H1 (cell line): ENCODE data around the gene RAD51B. TPM values are rescaled to one million over a fixed set of nuclear protein-coding genes. Genes with fewer than 3 reads are reported as not detected.

Source experiments
- CTCF ChIA-PET: fragments of 300-600 bp; sonication (Branson Sonifier 250); formaldehyde crosslinking; loops from one replicate; lab custom pipeline; 2021; ENCODE audit not compliant: partially characterized antibody; lab: Charles Lee
- POLR2A ChIA-PET: fragments of 300-600 bp; sonication (Branson Sonifier 250); formaldehyde crosslinking; loops from one replicate; lab custom pipeline; 2021; ENCODE audit warnings: inconsistent platforms; ENCODE audit not compliant: partially characterized antibody; lab: Charles Lee
- DNase-seq, 2 experiments: peaks; one replicate each; pipeline versions ENCODE4 v3.0.0 to v3.0.0-alpha.2; 2010 to 2022; ENCODE audit warnings: low spot score in 2 of 2, low read depth in 1 of 2, mixed read lengths in 1 of 2
- FAIRE-seq: peaks from 2 replicates; lab custom pipeline; 2011; peaks lifted over from hg19 to GRCh38; lab: Jason Lieb, UNC
- H2AFZ ChIP-seq: 2 replicates; pipeline ENCODE4 v1.8.1; 2012; ENCODE audit warnings: low read length, inconsistent platforms
- H2AK5ac ChIP-seq: 2 replicates; pipeline ENCODE4 v1.6.1; 2013; ENCODE audit warnings: low read depth, low read length
- H2BK120ac ChIP-seq: replicated peaks from 2 replicates; pipeline ENCODE3; 2013; ENCODE audit warnings: low read depth, low read length, inconsistent platforms
- H2BK12ac ChIP-seq: 2 replicates; pipeline ENCODE4 v1.6.1; 2013; ENCODE audit warnings: low read depth, low read length
- H2BK15ac ChIP-seq: 2 replicates; pipeline ENCODE4 v1.6.1; 2013; ENCODE audit warnings: low read length
- H2BK20ac ChIP-seq: 2 replicates; pipeline ENCODE4 v1.6.1; 2013; ENCODE audit warnings: low read length
- H2BK5ac ChIP-seq: 2 replicates; pipeline ENCODE4 v1.6.1; 2013; ENCODE audit warnings: low read depth, low read length
- H3K14ac ChIP-seq: 2 replicates; pipeline ENCODE4 v1.6.1; 2013; ENCODE audit warnings: inconsistent platforms; ENCODE audit not compliant: insufficient read length
- H3K18ac ChIP-seq: 2 replicates; pipeline ENCODE4 v1.6.1; 2013; ENCODE audit warnings: low read length; ENCODE audit errors: extremely low read depth
- H3K23ac ChIP-seq: 2 replicates; pipeline ENCODE4 v1.6.1; 2013; ENCODE audit warnings: inconsistent platforms; ENCODE audit not compliant: insufficient read length
- H3K23me2 ChIP-seq: 2 replicates; pipeline ENCODE4 v1.6.1; 2013; ENCODE audit warnings: low read depth, low read length
- H3K27ac ChIP-seq: 2 replicates; pipeline ENCODE4 v1.6.1; 2011; ENCODE audit warnings: low read depth, low read length, inconsistent platforms
- H3K27me3 ChIP-seq, 4 experiments: replicated peaks in 1 of 4; 1 replicate in 1 of 4; 2 replicates in 3 of 4; pipeline versions ENCODE4 v1.6.1 to v1.8.1; 2011 to 2013; ENCODE audit warnings: low read length in 3 of 4, mild to moderate bottlenecking in 3 of 4, inconsistent platforms in 2 of 4, mixed read lengths in 2 of 4, moderate library complexity in 1 of 4; ENCODE audit not compliant: control insufficient read depth in 3 of 4, insufficient read depth in 3 of 4; ENCODE audit errors: extremely low read depth in 1 of 4
- H3K36me3 ChIP-seq, 4 experiments: 2 replicates each; pipeline versions ENCODE4 v1.6.1 to v1.8.1; 2011 to 2013; ENCODE audit warnings: mild to moderate bottlenecking in 4 of 4, low read length in 3 of 4, moderate library complexity in 2 of 4, control low read depth in 1 of 4, inconsistent platforms in 1 of 4; ENCODE audit not compliant: insufficient read depth in 4 of 4, control insufficient read depth in 2 of 4
- H3K4ac ChIP-seq: replicated peaks from 2 replicates; pipeline ENCODE3; 2013; ENCODE audit warnings: low read length, low read depth, mixed read lengths, inconsistent platforms; ENCODE audit not compliant: insufficient read length
- H3K4me1 ChIP-seq, 4 experiments: replicated peaks in 1 of 4; 1 replicate in 1 of 4; 2 replicates in 3 of 4; pipeline versions ENCODE4 v1.6.1 to v1.8.1; 2011 to 2013; ENCODE audit warnings: low read length in 3 of 4, inconsistent platforms in 2 of 4, mixed read lengths in 1 of 4; ENCODE audit not compliant: insufficient read depth in 4 of 4, control insufficient read depth in 3 of 4
- H3K4me2 ChIP-seq, 2 experiments: 2 replicates each; pipeline versions ENCODE4 v1.6.1 to v1.8.1; 2011 to 2013; ENCODE audit warnings: low read depth in 2 of 2, low read length in 2 of 2, control low read depth in 1 of 2, inconsistent platforms in 1 of 2, mild to moderate bottlenecking in 1 of 2; ENCODE audit not compliant: insufficient read depth in 1 of 2
- H3K4me3 ChIP-seq, 4 experiments: fragments of 200-600, 300-600 bp in 1 of 4; sonication (generic), shearing (Covaris generic), sonication (Bioruptor Twin) in 1 of 4; 2 replicates each; pipeline versions ENCODE4 v1.5.1 to v1.8.1; 2011 to 2016; ENCODE audit warnings: low read length in 4 of 4, low read depth in 3 of 4, control low read depth in 2 of 4, inconsistent platforms in 2 of 4, mild to moderate bottlenecking in 2 of 4, mixed read lengths in 1 of 4, moderate library complexity in 1 of 4; ENCODE audit not compliant: insufficient read depth in 2 of 4; ENCODE audit errors: extremely low read depth in 1 of 4
- H3K56ac ChIP-seq: replicated peaks from 2 replicates; pipeline ENCODE3; 2013; ENCODE audit warnings: low read depth, mild to moderate bottlenecking, mixed read lengths, low read length, inconsistent platforms; ENCODE audit not compliant: insufficient read length
- H3K79me1 ChIP-seq: 2 replicates; pipeline ENCODE4 v1.6.1; 2013; ENCODE audit warnings: low read depth, low read length, control low read depth
- H3K79me2 ChIP-seq, 2 experiments: 2 replicates each; pipeline versions ENCODE4 v1.6.1 to v1.8.1; 2012 to 2013; ENCODE audit warnings: low read length in 2 of 2, mild to moderate bottlenecking in 2 of 2, inconsistent platforms in 1 of 2; ENCODE audit not compliant: insufficient read depth in 2 of 2, control insufficient read depth in 1 of 2
- H3K9ac ChIP-seq, 4 experiments: replicated peaks in 1 of 4; 1 replicate in 1 of 4; 2 replicates in 3 of 4; pipeline versions ENCODE4 v1.6.1 to v1.8.1; 2011 to 2013; ENCODE audit warnings: low read depth in 3 of 4, low read length in 3 of 4, control low read depth in 2 of 4, mild to moderate bottlenecking in 2 of 4, moderate library complexity in 2 of 4, inconsistent platforms in 1 of 4; ENCODE audit errors: extremely low read depth in 1 of 4
- H3K9me3 ChIP-seq, 2 experiments: 2 replicates each; pipeline versions ENCODE4 v1.6.1 to v1.8.1; 2012 to 2013; ENCODE audit warnings: mild to moderate bottlenecking in 2 of 2, moderate library complexity in 2 of 2, control low read depth in 1 of 2, inconsistent platforms in 1 of 2, low read depth in 1 of 2, low read length in 1 of 2, mixed read lengths in 1 of 2; ENCODE audit not compliant: insufficient read depth in 2 of 2
- H4K20me1 ChIP-seq, 2 experiments: replicated peaks in 1 of 2; 2 replicates each; pipeline versions ENCODE3 to v1.8.1; 2011 to 2013; ENCODE audit warnings: inconsistent platforms in 2 of 2, low read length in 2 of 2, mild to moderate bottlenecking in 1 of 2; ENCODE audit not compliant: insufficient read depth in 2 of 2, control insufficient read depth in 1 of 2
- H4K5ac ChIP-seq: 2 replicates; pipeline ENCODE4 v1.6.1; 2013; ENCODE audit warnings: low read length, low read depth, mixed read lengths, inconsistent platforms; ENCODE audit not compliant: insufficient read length
- H4K8ac ChIP-seq: 2 replicates; pipeline ENCODE4 v1.8.0; 2013; ENCODE audit warnings: mild to moderate bottlenecking, moderate library complexity, low read length, inconsistent platforms; ENCODE audit not compliant: insufficient read depth; ENCODE audit errors: extremely low read depth
- H4K91ac ChIP-seq: replicated peaks from 2 replicates; pipeline ENCODE3; 2013; ENCODE audit warnings: low read length, mixed read lengths, inconsistent platforms; ENCODE audit not compliant: insufficient read length
- CEBPB ChIP-seq: IDR thresholded peaks from 2 replicates; pipeline ENCODE4 v1.6.1; 2012; ENCODE audit warnings: low read depth, low read length
- JUN ChIP-seq: IDR thresholded peaks from 2 replicates; pipeline ENCODE4 v1.6.1; 2011; ENCODE audit warnings: low read depth, mild to moderate bottlenecking, improper control_type of control experiment, low read length
- KDM4A ChIP-seq: IDR thresholded peaks from one replicate; pipeline ENCODE4 v1.7.1; 2012; ENCODE audit warnings: low read depth, mild to moderate bottlenecking, moderate library complexity, low read length, inconsistent platforms; ENCODE audit not compliant: severe bottlenecking
- KDM5A ChIP-seq: fragments of 200-600 bp; IDR thresholded peaks from 2 replicates; pipeline ENCODE4 v1.7.1; 2012; ENCODE audit warnings: mild to moderate bottlenecking, low read length, inconsistent platforms, mixed read lengths
- RAD21 ChIP-seq, 2 experiments: IDR thresholded peaks in 1 of 2; conservative IDR thresholded peaks in 1 of 2; 2 replicates each; pipeline ENCODE4 v1.6.1; 2011; ENCODE audit warnings: low read depth in 2 of 2, low read length in 2 of 2, improper control_type of control experiment in 1 of 2, inconsistent platforms in 1 of 2, mild to moderate bottlenecking in 1 of 2, moderate library complexity in 1 of 2
- SIRT6 ChIP-seq: IDR thresholded peaks from one replicate; pipeline ENCODE4 v1.7.1; 2012; ENCODE audit warnings: low read length, inconsistent platforms
- SP2 ChIP-seq: IDR thresholded peaks from 2 replicates; pipeline ENCODE4 v1.6.1; 2012; ENCODE audit warnings: mild to moderate bottlenecking, low read length, inconsistent platforms
- USF2 ChIP-seq: IDR thresholded peaks from 2 replicates; pipeline ENCODE4 v1.6.1; 2011; ENCODE audit warnings: low read length, improper control_type of control experiment
- ZNF274 ChIP-seq: IDR thresholded peaks from 2 replicates; pipeline ENCODE4 v1.7.0; 2012; ENCODE audit warnings: low read length, borderline replicate concordance; ENCODE audit errors: extremely low read depth
- WGBS, 2 experiments: shearing (Covaris generic) in 1 of 2; methylation state at CpG; one replicate each; pipeline versions ENCODE4 v1.1.6 to v1.1.7; 2013 to 2015; ENCODE audit warnings: low lambda C conversion rate in 2 of 2, mixed read lengths in 2 of 2, inconsistent platforms in 1 of 2, low coverage in 1 of 2, missing lambda C conversion rate in 1 of 2; ENCODE audit not compliant: insufficient replicate concordance in 2 of 2, insufficient coverage in 1 of 2, insufficient read length in 1 of 2; ENCODE audit errors: extremely low coverage in 1 of 2, missing lambda C conversion rate in 1 of 2; 5-methylcytosine and 5-hydroxymethylcytosine counted together
- polyA plus RNA-seq, 7 experiments: library from polyadenylated mRNA; depleted of rRNA in 3 of 7; stranded (reverse) in 5 of 7; unstranded in 2 of 7; fragments of >200 nt in 5 of 7; fragments of 200-250 nt in 2 of 7; gene quantifications; 1 replicate in 5 of 7; 2 replicates in 1 of 7; 4 replicates in 1 of 7; pipeline versions ENCODE4 v1.2.1 to v1.2.3, GENCODE V29; 2011 to 2013; ENCODE audit warnings: missing spikeins in 2 of 7, mixed read lengths in 2 of 7
- total RNA-seq: library from RNA; stranded (reverse); fragmentation: NEBNext Ultra II Directional; extraction: Animal tissue kit (Norgen Biotek cat#: 25700); gene quantifications from 2 replicates; pipeline ENCODE4 v1.2.1, GENCODE V29; 2021

RAD51B gene
- total and polyA plus RNA-seq, 2 of the 8 experiments (the other 6 are each of a cell fraction or from before 2014, with no cell fraction given), result 3.9 to 14.9 TPM

- Histone ChIP-seq H3K79me1 (no peaks in the 10 kb centered on the region), H3K27ac (no peak overlapping the region), H3K36me3 (no peaks in the 10 kb centered on the region), H2AFZ (no peak overlapping the region), H3K4me3 (no peak overlapping the region), H4K91ac (no peak overlapping the region), H3K18ac (no peak overlapping the region), H3K4me2 (no peak overlapping the region), H3K14ac (no peak overlapping the region), H4K8ac (no peak overlapping the region), H2AK5ac (no peak overlapping the region), H3K9me3 (peaks cover 0 to 4% of the 10 kb centered on the region in 2 experiments; a peak in 1 of 4 replicates), H4K20me1 (no peaks in the 10 kb centered on the region), H2BK120ac (no peak overlapping the region), H3K9ac (no peak overlapping the region), H3K56ac (no peak overlapping the region), H3K27me3 (no peaks in the 10 kb centered on the region), H2BK15ac (no peak overlapping the region), H3K4me1 (peaks cover 0 to 4% (median 2%) of the 10 kb centered on the region in 4 experiments; a peak in 2 of 7 replicates), H2BK12ac (no peak overlapping the region), H4K5ac (no peak overlapping the region), H2BK5ac (no peak overlapping the region), H3K79me2 (no peaks in the 10 kb centered on the region), H3K23me2 (no peaks in the 10 kb centered on the region), H3K4ac (no peak overlapping the region), H3K23ac (no peak overlapping the region), H2BK20ac (no peak overlapping the region)
- FAIRE-seq (no peak), DNase-seq (no peak)
- TF ChIP-seq ZNF274 (no peak), JUN (no peak), SP2 (no peak), KDM4A (no peak), SIRT6 (no peak), RAD21 (IDR thresholded peaks at IDR 0.05 in 1 of 2, conservative IDR thresholded peaks at IDR 0.05 in 1 of 2; ENCODE audit: low read depth in 2 of 2, low read length in 2 of 2) (no peak), USF2 (no peak), KDM5A (no peak), CEBPB (no peak)
- ChIA-PET POLR2A (interaction anchor here (1.0 kb wide), 1 partner anchor 218 kb away, joined by 3 read pairs; no protein-coding TSS in a partner anchor), CTCF (interaction anchor here (0.9 to 1.2 kb wide), 2 partner anchors 14 to 17 kb away, joined by 3 read pairs; no protein-coding TSS in a partner anchor)
- WGBS, 2 experiments, result 86% methylated on average over 10 of the region's 10 CpGs; no CpG with 5 or more reads in 1 of the 2 experiments
Measured at GRCh38 chr14:68571928-68572525, 752.4 kb downstream of the RAD51B start.
